ENCODE measurements around the gene LDLRAD3. TPM values are rescaled to one million over a fixed set of nuclear protein-coding genes. Genes with fewer than 3 reads are reported as not detected.

LDLRAD3 gene
- total RNA-seq, 2 experiments from 2014 or later = 0.22 to 0.59 TPM

GRCh38 chr11:36116161-36116560, 172.3 kb downstream of the LDLRAD3 start:
- H3K9me3 Mint-ChIP-seq = peaks cover 2% of the 10 kb centered on the region
- CTCF ChIA-PET = no interaction called here
- TF ChIP-seq CTCF (IDR thresholded peaks at IDR 0.05) = no peak
- peaks cover 3% of the 10 kb centered on the region for H3K27me3 Mint-ChIP-seq
- no peak for ATAC-seq
- intact Hi-C loops (cut with micrococcal nuclease) = no loop called here
- no peak overlapping the region for H3K27ac Mint-ChIP-seq
- POLR2A ChIA-PET = no interaction called here
- no peak overlapping the region for H3K4me3 Mint-ChIP-seq
- H3K4me1 Mint-ChIP-seq (ENCODE audit: low read depth) = no peaks in the 10 kb centered on the region
- H3K36me3 Mint-ChIP-seq (ENCODE audit: low read depth) = no peaks in the 10 kb centered on the region
- DNase-seq = no peak

DNA sequence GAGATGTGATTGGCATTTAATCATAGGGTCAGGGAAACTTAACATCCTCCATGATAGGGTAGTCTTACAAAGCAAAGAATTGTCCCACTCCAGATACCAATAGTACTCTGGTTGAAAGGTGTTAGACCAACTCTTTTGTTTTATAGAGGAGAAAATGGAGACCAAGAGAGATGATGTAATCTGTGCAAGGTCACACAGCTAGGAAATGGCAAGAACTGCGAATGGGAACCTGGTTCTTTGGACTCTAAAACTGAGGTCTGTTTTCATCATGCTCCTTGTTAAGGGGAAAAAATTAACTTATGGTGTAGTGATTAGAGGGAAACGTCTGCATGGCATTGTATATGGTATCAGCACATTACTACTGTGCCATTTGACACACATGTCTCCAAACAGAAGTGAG, 174.2 kb downstream of the LDLRAD3 start:
- ATAC-seq (no peak), DNase-seq (no peak)
- Mint-ChIP-seq H3K4me1 (ENCODE audit: low read depth) (no peaks in the 10 kb centered on the region), H3K9me3 (peaks cover 2% of the 10 kb centered on the region), H3K27ac (no peak overlapping the region), H3K36me3 (ENCODE audit: low read depth) (no peaks in the 10 kb centered on the region), H3K27me3 (peaks cover 3% of the 10 kb centered on the region), H3K4me3 (no peak overlapping the region)
- intact Hi-C loops (cut with micrococcal nuclease) = no loop called here
- TF ChIP-seq CTCF (IDR thresholded peaks at IDR 0.05) = no peak
- ChIA-PET POLR2A (no interaction called here), CTCF (no interaction called here)

GRCh38 chr11:36119300-36119699, 175.4 kb downstream of the LDLRAD3 start:
- H3K27ac Mint-ChIP-seq = no peak overlapping the region
- ATAC-seq = no peak
- ChIA-PET CTCF (no interaction called here), POLR2A (no interaction called here)
- H3K27me3 Mint-ChIP-seq = peaks cover 3% of the 10 kb centered on the region
- no peak for TF ChIP-seq CTCF (IDR thresholded peaks at IDR 0.05)
- no peaks in the 10 kb centered on the region for H3K4me1 Mint-ChIP-seq (ENCODE audit: low read depth)
- intact Hi-C loops (cut with micrococcal nuclease) = no loop called here
- H3K9me3 Mint-ChIP-seq = no peaks in the 10 kb centered on the region
- no peak overlapping the region for H3K4me3 Mint-ChIP-seq
- DNase-seq = no peak
- H3K36me3 Mint-ChIP-seq (ENCODE audit: low read depth) = no peaks in the 10 kb centered on the region

- TF ChIP-seq CTCF (IDR thresholded peaks at IDR 0.05) = no peak
- DNase-seq (no peak), ATAC-seq (no peak)
- intact Hi-C loops (cut with micrococcal nuclease) = no loop called here
- H3K4me1 Mint-ChIP-seq (ENCODE audit: low read depth) = no peaks in the 10 kb centered on the region
- H3K27ac Mint-ChIP-seq = no peak overlapping the region
- no peak overlapping the region for H3K4me3 Mint-ChIP-seq
- ChIA-PET CTCF (no interaction called here), POLR2A (no interaction called here)
- peaks cover 11% of the 10 kb centered on the region for H3K27me3 Mint-ChIP-seq
- H3K36me3 Mint-ChIP-seq (ENCODE audit: low read depth) = no peaks in the 10 kb centered on the region
- no peaks in the 10 kb centered on the region for H3K9me3 Mint-ChIP-seq
These were observed 177.2 kb downstream of the LDLRAD3 start for GRCh38 chr11:36121054-36121453.

DNA sequence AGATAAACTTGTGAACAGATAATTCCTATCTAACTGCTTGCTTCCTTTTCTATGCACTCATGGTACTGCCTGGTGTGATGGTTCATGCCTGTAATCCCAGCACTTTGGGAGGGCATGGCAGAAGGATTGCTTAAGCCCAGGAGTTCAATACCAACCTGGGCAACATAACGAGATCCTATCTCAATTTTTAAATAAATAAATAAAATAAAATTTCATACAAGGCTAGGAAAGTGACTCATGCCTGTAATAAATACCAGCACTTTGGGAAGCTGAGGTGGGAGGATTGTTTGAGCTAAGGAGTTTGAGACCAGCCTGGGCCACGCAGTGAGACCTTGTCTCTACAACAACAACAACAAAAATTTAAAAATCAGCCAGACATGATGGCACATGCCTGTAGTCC, 178.8 kb downstream of the LDLRAD3 start:
- no peak for TF ChIP-seq CTCF (IDR thresholded peaks at IDR 0.05)
- no peaks in the 10 kb centered on the region for H3K36me3 Mint-ChIP-seq (ENCODE audit: low read depth)
- ATAC-seq = no peak

More for the DNA sequence above, 178.8 kb downstream of the LDLRAD3 start:
- intact Hi-C loops (cut with micrococcal nuclease) = no loop called here
- no peaks in the 10 kb centered on the region for H3K9me3 Mint-ChIP-seq
- H3K4me1 Mint-ChIP-seq (ENCODE audit: low read depth) = no peaks in the 10 kb centered on the region
- no peak overlapping the region for H3K27ac Mint-ChIP-seq
- no peak for DNase-seq
- ChIA-PET POLR2A (no interaction called here), CTCF (no interaction called here)
- H3K27me3 Mint-ChIP-seq = peaks cover 14% of the 10 kb centered on the region
- H3K4me3 Mint-ChIP-seq = no peak overlapping the region

All from activated CD8-positive, alpha-beta T cell treated with anti-CD3 and anti-CD28 coated beads for 36 hours (primary cell).